ENCODE results near the gene ETV7.

- no peak for TF ChIP-seq POLR2A (IDR thresholded peaks at IDR 0.05)
- no peak for TF ChIP-seq CTCF (IDR thresholded peaks at IDR 0.05)
Measured at GRCh38 chr6:36331381-36331780, 56.1 kb downstream of the ETV7 start.
